Neural progenitor cell (in vitro differentiated cells): ENCODE data around the gene DDX23. TPM values are rescaled to one million over a fixed set of nuclear protein-coding genes. Genes with fewer than 3 reads are reported as not detected.

Experiments used
- DNase-seq: peaks from one replicate; pipeline ENCODE4 v3.0.0-alpha.2; 2016; ENCODE audit warnings: low spot score
- H2AFZ ChIP-seq: fragments of 200-600 bp; sonication (generic); replicated peaks from 2 replicates; pipeline ENCODE4 v1.6.1; 2016; ENCODE audit warnings: antibody characterized with exemption
- H3F3A ChIP-seq: fragments of 200-600 bp; sonication (generic); 2 replicates; pipeline ENCODE4 v1.6.1; 2016; ENCODE audit warnings: antibody characterized with exemption, low read depth
- H3K27ac ChIP-seq: fragments of 200-600 bp; sonication (generic); 2 replicates; pipeline ENCODE4 v1.5.1; 2016; ENCODE audit warnings: mild to moderate bottlenecking
- H3K27me3 ChIP-seq: fragments of 200-600 bp; sonication (generic); 2 replicates; pipeline ENCODE4 v1.6.1; 2016; ENCODE audit warnings: mild to moderate bottlenecking, moderate library complexity
- H3K36me3 ChIP-seq: fragments of 200-600 bp; sonication (generic); 2 replicates; pipeline ENCODE4 v1.5.1; 2016
- H3K4me1 ChIP-seq: fragments of 200-600 bp; sonication (generic); 2 replicates; pipeline ENCODE4 v1.6.1; 2016; ENCODE audit warnings: mixed run types
- H3K4me2 ChIP-seq: fragments of 200-600 bp; sonication (generic); 2 replicates; pipeline ENCODE4 v1.6.1; 2016
- H3K4me3 ChIP-seq: fragments of 200-600 bp; sonication (generic); 2 replicates; pipeline ENCODE4 v1.5.1; 2016
- H3K79me2 ChIP-seq: fragments of 200-600 bp; sonication (generic); 2 replicates; pipeline ENCODE4 v1.6.1; 2016; ENCODE audit warnings: low read depth
- H3K9ac ChIP-seq: fragments of 200-600 bp; sonication (generic); 2 replicates; pipeline ENCODE4 v1.6.1; 2016
- H3K9me3 ChIP-seq: fragments of 200-600 bp; sonication (generic); 2 replicates; pipeline ENCODE4 v1.5.1; 2016; ENCODE audit warnings: low read depth
- H4K20me1 ChIP-seq: fragments of 200-600 bp; sonication (generic); 2 replicates; pipeline ENCODE4 v1.6.1; 2016; ENCODE audit warnings: low read depth
- H3K27ac Mint-ChIP-seq: 3 replicates; pipeline ENCODE4 v1.8.0; 2021; ENCODE audit warnings: mixed read lengths
- H3K27me3 Mint-ChIP-seq: 2 replicates; pipeline ENCODE4 v1.8.0; 2022; ENCODE audit warnings: low read depth, mild to moderate bottlenecking, inconsistent platforms, moderate library complexity, mixed read lengths; ENCODE audit not compliant: insufficient read depth
- H3K36me3 Mint-ChIP-seq: 3 replicates; pipeline ENCODE4 v1.8.0; 2021; ENCODE audit warnings: mixed read lengths
- H3K4me1 Mint-ChIP-seq: 3 replicates; pipeline ENCODE4 v1.8.0; 2021; ENCODE audit warnings: mixed read lengths
- H3K4me3 Mint-ChIP-seq: 3 replicates; pipeline ENCODE4 v1.8.0; 2021; ENCODE audit warnings: mild to moderate bottlenecking, moderate library complexity, mixed read lengths
- H3K9me3 Mint-ChIP-seq: 3 replicates; pipeline ENCODE4 v1.8.0; 2020; ENCODE audit warnings: mixed read lengths
- CTCF ChIP-seq: fragments of 200-600 bp; sonication (generic); IDR thresholded peaks from 2 replicates; pipeline ENCODE4 v1.5.1; 2017; ENCODE audit warnings: antibody characterized with exemption, mild to moderate bottlenecking
- EZH2 ChIP-seq: fragments of 200-600 bp; sonication (generic); IDR thresholded peaks from 2 replicates; pipeline ENCODE4 v1.6.1; 2017; ENCODE audit warnings: antibody characterized with exemption, mild to moderate bottlenecking, moderate library complexity
- EZH2phosphoT487 ChIP-seq: fragments of 200-600 bp; sonication (generic); IDR thresholded peaks from 2 replicates; pipeline ENCODE4 v1.6.1; 2017; ENCODE audit warnings: antibody characterized with exemption
- total RNA-seq: library from RNA; depleted of rRNA; stranded (reverse); fragments of >200 nt; gene quantifications from 2 replicates; pipeline ENCODE4 v1.2.3, GENCODE V29; 2015; ENCODE audit warnings: low replicate concordance

The DDX23 gene
- 95.6 and 109 TPM in 2 replicates for total RNA-seq

- peaks cover 48% of the 10 kb centered on the region for H3K79me2 ChIP-seq
- no peaks in the 10 kb centered on the region for H3K36me3 ChIP-seq
- peaks cover 28% of the 10 kb centered on the region for H3K4me1 Mint-ChIP-seq
- H3K27me3 Mint-ChIP-seq: peaks cover 3% of the 10 kb centered on the region
- DNase-seq: peak; percentile 98
- peak within 1 kb of the TSS; percentile 95 for H3K4me3 ChIP-seq
- H3K9me3 ChIP-seq: no peaks in the 10 kb centered on the region
- H3K4me1 ChIP-seq: peaks cover 17% of the 10 kb centered on the region
- H3K4me2 ChIP-seq: peak within 1 kb of the TSS; percentile 79
- peak within 1 kb of the TSS; percentile 90 for H3K9ac ChIP-seq
- peaks cover 14% of the 10 kb centered on the region for H3F3A ChIP-seq
- no peaks in the 10 kb centered on the region for H3K27me3 ChIP-seq
- peak within 1 kb of the TSS; percentile 97 for H3K4me3 Mint-ChIP-seq
- H4K20me1 ChIP-seq: peaks cover 21% of the 10 kb centered on the region
- peak within 1 kb of the TSS; percentile 39 for H2AFZ ChIP-seq
- no peaks in the 10 kb centered on the region for H3K9me3 Mint-ChIP-seq
- peak within 1 kb of the TSS; percentile 95 for H3K27ac Mint-ChIP-seq
- H3K36me3 Mint-ChIP-seq: peaks cover 5% of the 10 kb centered on the region
- TF ChIP-seq EZH2 (peak; percentile 22), CTCF (no peak)
- no peak within 1 kb of the TSS for H3K27ac ChIP-seq
Observed at GRCh38 chr12:48851883-48852733, at the start of gene DDX23. DDX23 (minus strand) TSS chr12:48852163; CDS start chr12:48845782, 6,381 bp downstream.

GRCh38 chr12:48901278-48901677 is 49.3 kb upstream of the DDX23 start:
- peaks cover 2% of the 10 kb centered on the region for H3K9me3 Mint-ChIP-seq
- no peaks in the 10 kb centered on the region for H3K79me2 ChIP-seq
- H3K9ac ChIP-seq: no peak overlapping the region
- no peak for DNase-seq
- H3K27me3 Mint-ChIP-seq: peaks cover 11% of the 10 kb centered on the region
- no peak overlapping the region for H3K4me3 ChIP-seq
- no peaks in the 10 kb centered on the region for H3K36me3 ChIP-seq
- H3K27ac Mint-ChIP-seq: no peak overlapping the region
- no peak overlapping the region for H3K4me3 Mint-ChIP-seq
- no peak overlapping the region for H3K4me2 ChIP-seq
- H2AFZ ChIP-seq: no peak overlapping the region
- H3K4me1 Mint-ChIP-seq: peaks cover 7% of the 10 kb centered on the region
- H3F3A ChIP-seq: no peaks in the 10 kb centered on the region
- H4K20me1 ChIP-seq: no peaks in the 10 kb centered on the region
- H3K27me3 ChIP-seq: peaks cover 30% of the 10 kb centered on the region
- no peak overlapping the region for H3K27ac ChIP-seq
- no peak for TF ChIP-seq EZH2phosphoT487
- no peak for TF ChIP-seq EZH2
- TF ChIP-seq CTCF: no peak
- H3K36me3 Mint-ChIP-seq: no peaks in the 10 kb centered on the region
- H3K4me1 ChIP-seq: no peaks in the 10 kb centered on the region
- no peaks in the 10 kb centered on the region for H3K9me3 ChIP-seq

- Histone ChIP-seq H3K4me3 (no peak overlapping the region), H4K20me1 (no peaks in the 10 kb centered on the region), H3K4me2 (no peak overlapping the region), H3K36me3 (no peaks in the 10 kb centered on the region), H3K79me2 (no peaks in the 10 kb centered on the region), H3F3A (no peaks in the 10 kb centered on the region), H3K9ac (no peak overlapping the region), H3K27ac (no peak overlapping the region), H3K4me1 (no peaks in the 10 kb centered on the region), H2AFZ (no peak overlapping the region), H3K27me3 (peaks cover 19% of the 10 kb centered on the region), H3K9me3 (no peaks in the 10 kb centered on the region)
- TF ChIP-seq CTCF: no peak
- no peak for TF ChIP-seq EZH2
- TF ChIP-seq EZH2phosphoT487: no peak
- no peak overlapping the region for H3K4me3 Mint-ChIP-seq
- H3K4me1 Mint-ChIP-seq: peaks cover 5% of the 10 kb centered on the region
- H3K27me3 Mint-ChIP-seq: peaks cover 11% of the 10 kb centered on the region
- peaks cover 2% of the 10 kb centered on the region for H3K9me3 Mint-ChIP-seq
- DNase-seq: no peak
- no peaks in the 10 kb centered on the region for H3K36me3 Mint-ChIP-seq
- H3K27ac Mint-ChIP-seq: no peak overlapping the region
Observed at GRCh38 chr12:48899651-48900050, 47.7 kb upstream of the DDX23 start.
